ENCODE measurements around the gene USP6. TPM values are rescaled to one million over a fixed set of nuclear protein-coding genes. Genes with fewer than 3 reads are reported as not detected.
"Not testable (repeated sequence)": the region's sequence is repeated elsewhere in the genome, so short reads cannot be mapped to it uniquely, and the experiment has no call there.

Gene USP6
- under 1 TPM in 1 of 2 donors, not detected in 1; 0.13 TPM for total RNA-seq

- DNase-seq: no peak
- peaks cover 10% of the 10 kb centered on the region for H3K27me3 ChIP-seq
- H3K36me3 ChIP-seq: no peaks in the 10 kb centered on the region
- H3K9ac ChIP-seq (ENCODE audit: low read depth in 2 of 2, low read length in 2 of 2): no peak within 1 kb of the TSS
- intact Hi-C loops (cut with DNase I): no loop called here
- H3K4me1 ChIP-seq: no peaks in the 10 kb centered on the region
- H3K9me3 ChIP-seq: no peaks in the 10 kb centered on the region
- TF ChIP-seq CTCF (IDR thresholded peaks at IDR 0.05): no peak
- no peak within 1 kb of the TSS for H3K27ac ChIP-seq
- H3K4me3 ChIP-seq: no peak within 1 kb of the TSS
Observed at GRCh38 chr17:5115673-5116651, at the start of gene USP6. Gene USP6, plus strand, starts transcription at chr17:5116032. Its CDS starts 14,336 bp downstream, at chr17:5130368.

GRCh38 chr17:5068236-5068635 lies 47.6 kb upstream of the USP6 start:
- Histone ChIP-seq H3K27me3 (no peaks in the 10 kb centered on the region), H3K36me3 (no peaks in the 10 kb centered on the region), H3K9ac (ENCODE audit: low read depth in 2 of 2, low read length in 2 of 2) (no peak overlapping the region), H3K27ac (no peak overlapping the region), H3K4me1 (no peaks in the 10 kb centered on the region), H3K9me3 (no peaks in the 10 kb centered on the region), H3K4me3 (no peak overlapping the region)
- TF ChIP-seq CTCF (IDR thresholded peaks at IDR 0.05): no peak
- DNase-seq: no peak
- intact Hi-C loops (cut with DNase I): no loop called here

- Histone ChIP-seq H3K4me3 (no peak overlapping the region), H3K27me3 (no peaks in the 10 kb centered on the region), H3K27ac (no peak overlapping the region), H3K4me1 (no peaks in the 10 kb centered on the region), H3K36me3 (no peaks in the 10 kb centered on the region), H3K9me3 (no peaks in the 10 kb centered on the region), H3K9ac (ENCODE audit: low read depth in 2 of 2, low read length in 2 of 2) (no peak overlapping the region)
- no peak for DNase-seq
- TF ChIP-seq CTCF (IDR thresholded peaks at IDR 0.05): no peak
- intact Hi-C loops (cut with DNase I): no loop called here
Observed at GRCh38 chr17:5069724-5070123, 46.1 kb upstream of the USP6 start.

GRCh38 chr17:5075472-5075871 lies 40.4 kb upstream of the USP6 start:
- not testable (repeated sequence) for H3K36me3 ChIP-seq; H3K9ac ChIP-seq (ENCODE audit: low read depth in 2 of 2, low read length in 2 of 2); H3K4me3 ChIP-seq; H3K27me3 ChIP-seq; H3K4me1 ChIP-seq; H3K9me3 ChIP-seq; DNase-seq; H3K27ac ChIP-seq
- intact Hi-C loops (cut with DNase I): loop anchor here (5.0 kb wide), 1 partner anchor 37 kb away; the partner anchor contains the start of gene ZNF232

- intact Hi-C loops (cut with DNase I): loop anchor here (5.0 kb wide), 1 partner anchor 35 kb away; the partner anchor contains the start of gene ZNF232
- H3K27me3 ChIP-seq; H3K27ac ChIP-seq; H3K4me1 ChIP-seq; H3K36me3 ChIP-seq; H3K9me3 ChIP-seq; DNase-seq; H3K4me3 ChIP-seq; H3K9ac ChIP-seq (ENCODE audit: low read depth in 2 of 2, low read length in 2 of 2): not testable (repeated sequence)
Observed at GRCh38 chr17:5077275-5077674, 38.6 kb upstream of the USP6 start.

- H3K27me3 ChIP-seq: no peaks in the 10 kb centered on the region
- intact Hi-C loops (cut with DNase I): loop anchor here (5.0 kb wide), 1 partner anchor 35 kb away; the partner anchor contains the start of gene ZNF232
- no peaks in the 10 kb centered on the region for H3K36me3 ChIP-seq
- no peaks in the 10 kb centered on the region for H3K4me1 ChIP-seq
- peak overlapping the region; percentile 87 to 88 for H3K9ac ChIP-seq (ENCODE audit: low read depth in 2 of 2, low read length in 2 of 2)
- H3K9me3 ChIP-seq: no peaks in the 10 kb centered on the region
- H3K4me3 ChIP-seq: peak overlapping the region; percentile 72
- peak overlapping the region; percentile 60 for H3K27ac ChIP-seq
- no peak for TF ChIP-seq CTCF (IDR thresholded peaks at IDR 0.05)
- no peak for DNase-seq
Observed at GRCh38 chr17:5077781-5078105, 38.1 kb upstream of the USP6 start.

Data from colonic mucosa (tissue), 4 donors.